ENCODE measurements around the gene EML3. TPM values are rescaled to one million over a fixed set of nuclear protein-coding genes. Genes with fewer than 3 reads are reported as not detected.
A peak's percentile ranks its signal among the peaks of the same experiment; 100 is the strongest.

The EML3 gene
- total RNA-seq, 3 donors from 2014 or later = 34.7 to 58.7 (median 35.7) TPM

- H3K36me3 ChIP-seq = no peaks in the 10 kb centered on the region
- peaks cover 7% of the 10 kb centered on the region in 2 donors for H3K4me1 ChIP-seq
- H3K27me3 ChIP-seq = no peaks in the 10 kb centered on the region
- H3K27ac ChIP-seq = peak overlapping the region in 1 of 2 donors; percentile 99
- H3K9me3 ChIP-seq = no peaks in the 10 kb centered on the region
- DNase-seq (ENCODE audit: low spot score in 2 of 2) = no peak
- intact Hi-C loops (cut with DNase I; ENCODE audit: low total_unique reads) = no loop called here
- peak overlapping the region in 1 of 3 donors; percentile 85 for H3K4me3 ChIP-seq
- no peak for TF ChIP-seq POLR2AphosphoS5 (IDR thresholded peaks at IDR 0.05)
- TF ChIP-seq POLR2A (IDR thresholded peaks at IDR 0.05) = no peak
- no peak for TF ChIP-seq CTCF (IDR thresholded peaks at IDR 0.05)
Measured at GRCh38 chr11:62610403-62610802, 2.2 kb downstream of the EML3 start.

DNA sequence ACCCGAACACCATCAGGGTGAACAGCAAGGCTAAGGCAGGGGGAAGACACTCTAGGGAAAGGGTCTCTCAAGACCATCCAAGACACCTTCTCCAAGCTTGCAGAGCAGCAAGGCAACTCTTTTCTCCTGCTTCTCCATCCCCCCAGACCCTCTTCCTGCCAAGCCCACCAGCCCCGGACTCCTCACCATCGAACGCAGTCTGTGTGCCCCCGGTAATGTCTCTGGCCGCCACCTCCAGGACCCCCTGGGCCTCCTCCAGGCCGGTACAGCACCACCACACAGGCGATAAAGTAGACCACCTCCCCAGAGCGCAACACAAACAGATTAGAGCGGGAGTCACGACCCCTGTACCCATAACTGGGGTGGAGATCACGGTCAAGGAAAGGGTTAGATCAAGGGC lies 3.8 kb downstream of the EML3 start:
- intact Hi-C loops (cut with DNase I; ENCODE audit: low total_unique reads) = no loop called here
- Histone ChIP-seq H3K27me3 (no peaks in the 10 kb centered on the region), H3K4me1 (peaks cover 7% of the 10 kb centered on the region in 2 donors), H3K4me3 (no peak overlapping the region), H3K36me3 (no peaks in the 10 kb centered on the region), H3K9me3 (no peaks in the 10 kb centered on the region), H3K27ac (no peak overlapping the region)
- TF ChIP-seq POLR2AphosphoS5 (IDR thresholded peaks at IDR 0.05) (no peak), CTCF (IDR thresholded peaks at IDR 0.05) (no peak), POLR2A (IDR thresholded peaks at IDR 0.05) (no peak)
- no peak for DNase-seq (ENCODE audit: low spot score in 2 of 2)

- Histone ChIP-seq H3K4me1 (peaks cover 7 to 12% of the 10 kb centered on the region in 2 donors), H3K27me3 (no peaks in the 10 kb centered on the region), H3K4me3 (no peak overlapping the region), H3K9me3 (no peaks in the 10 kb centered on the region), H3K36me3 (no peaks in the 10 kb centered on the region), H3K27ac (no peak overlapping the region)
- no peak for TF ChIP-seq POLR2AphosphoS5 (IDR thresholded peaks at IDR 0.05)
- intact Hi-C loops (cut with DNase I; ENCODE audit: low total_unique reads) = no loop called here
- no peak for DNase-seq (ENCODE audit: low spot score in 2 of 2)
Measured at GRCh38 chr11:62607714-62608113, 4.9 kb downstream of the EML3 start.

GRCh38 chr11:62605902-62606301 lies 6.7 kb downstream of the EML3 start:
- Histone ChIP-seq H3K36me3 (no peaks in the 10 kb centered on the region), H3K4me3 (no peak overlapping the region), H3K4me1 (peaks cover 1 to 5% of the 10 kb centered on the region in 2 donors)

GRCh38 chr11:62605467-62605866 lies 7.1 kb downstream of the EML3 start:
- no peak for DNase-seq (ENCODE audit: low spot score in 2 of 2)
- Histone ChIP-seq H3K4me3 (no peak overlapping the region), H3K36me3 (no peaks in the 10 kb centered on the region), H3K4me1 (peaks cover 0 to 6% of the 10 kb centered on the region in 2 donors), H3K27me3 (no peaks in the 10 kb centered on the region), H3K27ac (no peak overlapping the region), H3K9me3 (no peaks in the 10 kb centered on the region)
- intact Hi-C loops (cut with DNase I; ENCODE audit: low total_unique reads) = no loop called here
- TF ChIP-seq CTCF (IDR thresholded peaks at IDR 0.05) (no peak), POLR2A (IDR thresholded peaks at IDR 0.05) (no peak), POLR2AphosphoS5 (IDR thresholded peaks at IDR 0.05) (no peak)

More at GRCh38 chr11:62605902-62606301, 6.7 kb downstream of the EML3 start:
- no peak for TF ChIP-seq POLR2AphosphoS5 (IDR thresholded peaks at IDR 0.05)
- no peak for TF ChIP-seq POLR2A (IDR thresholded peaks at IDR 0.05)
- no peak for TF ChIP-seq CTCF (IDR thresholded peaks at IDR 0.05)
- Histone ChIP-seq H3K27ac (no peak overlapping the region), H3K9me3 (no peaks in the 10 kb centered on the region), H3K27me3 (no peaks in the 10 kb centered on the region)
- DNase-seq (ENCODE audit: low spot score in 2 of 2) = no peak
- intact Hi-C loops (cut with DNase I; ENCODE audit: low total_unique reads) = no loop called here
